Skeletal muscle tissue (tissue), 4 donors: ENCODE measurements around the gene CDK18. TPM values are rescaled to one million over a fixed set of nuclear protein-coding genes. Genes with fewer than 3 reads are reported as not detected.

Experiments used
- H3K27ac ChIP-seq: one replicate; pipeline ENCODE4 v1.7.0; 2013; ENCODE audit warnings: mild to moderate bottlenecking, low read depth, low read length, inconsistent platforms
- H3K27me3 ChIP-seq, 3 donors: one replicate each; pipeline ENCODE4 v1.7.0; 2013; ENCODE audit warnings: low read length in 3 of 3; ENCODE audit not compliant: control insufficient read depth in 3 of 3, insufficient read depth in 3 of 3
- H3K36me3 ChIP-seq, 3 donors: one replicate each; pipeline ENCODE4 v1.7.0; 2013; ENCODE audit warnings: low read length in 3 of 3; ENCODE audit not compliant: control insufficient read depth in 3 of 3, insufficient read depth in 3 of 3
- H3K4me1 ChIP-seq, 3 donors: one replicate each; pipeline ENCODE4 v1.7.0; 2013; ENCODE audit warnings: low read length in 3 of 3, mild to moderate bottlenecking in 3 of 3; ENCODE audit not compliant: control insufficient read depth in 3 of 3, insufficient read depth in 3 of 3
- H3K4me3 ChIP-seq, 3 donors: one replicate each; pipeline ENCODE4 v1.7.0; 2013; ENCODE audit warnings: low read length in 3 of 3
- H3K9ac ChIP-seq, 3 donors: one replicate each; pipeline ENCODE4 v1.7.0; 2013; ENCODE audit warnings: low read length in 3 of 3, mild to moderate bottlenecking in 3 of 3, moderate library complexity in 2 of 3, low read depth in 1 of 3
- H3K9me3 ChIP-seq, 3 donors: one replicate each; pipeline ENCODE4 v1.7.0; 2013; ENCODE audit warnings: low read length in 3 of 3; ENCODE audit not compliant: control insufficient read depth in 3 of 3
- total RNA-seq: library from RNA; depleted of rRNA; stranded (reverse); fragments of >200 nt; gene quantifications from one replicate; pipeline ENCODE4 v1.2.3, GENCODE V29; 2014
- donor health status: Osteomylitis.

Gene CDK18
- total RNA-seq, 1 donor from 2014 or later: 3.7 TPM

GRCh38 chr1:205565799-205566198, 61.3 kb downstream of the CDK18 start:
- Histone ChIP-seq H3K4me3 (no peak overlapping the region), H3K36me3 (no peaks in the 10 kb centered on the region), H3K9me3 (peaks cover 0 to 8% (median 6%) of the 10 kb centered on the region in 3 donors), H3K9ac (no peak overlapping the region), H3K4me1 (no peaks in the 10 kb centered on the region), H3K27me3 (peaks cover 28 to 42% (median 32%) of the 10 kb centered on the region in 3 donors), H3K27ac (no peak overlapping the region)

GRCh38 chr1:205567716-205568115, 63.2 kb downstream of the CDK18 start:
- Histone ChIP-seq H3K27ac (no peak overlapping the region), H3K9ac (no peak overlapping the region), H3K4me1 (no peaks in the 10 kb centered on the region), H3K4me3 (no peak overlapping the region), H3K36me3 (no peaks in the 10 kb centered on the region), H3K9me3 (no peaks in the 10 kb centered on the region), H3K27me3 (peaks cover 37 to 46% (median 45%) of the 10 kb centered on the region in 3 donors)

- H3K36me3 ChIP-seq: no peaks in the 10 kb centered on the region
- H3K4me1 ChIP-seq: no peaks in the 10 kb centered on the region
- no peak overlapping the region for H3K4me3 ChIP-seq
- no peak overlapping the region for H3K27ac ChIP-seq
- peaks cover 37 to 46% (median 43%) of the 10 kb centered on the region in 3 donors for H3K27me3 ChIP-seq
- no peaks in the 10 kb centered on the region for H3K9me3 ChIP-seq
- H3K9ac ChIP-seq: no peak overlapping the region
These were observed 63.6 kb downstream of the CDK18 start for GRCh38 chr1:205568135-205568468.

GRCh38 chr1:205568469-205569361, 64.2 kb downstream of the CDK18 start:
- no peaks in the 10 kb centered on the region for H3K9me3 ChIP-seq
- no peak overlapping the region for H3K27ac ChIP-seq
- H3K4me1 ChIP-seq: no peaks in the 10 kb centered on the region
- no peaks in the 10 kb centered on the region for H3K36me3 ChIP-seq
- H3K9ac ChIP-seq: peak overlapping the region in 1 of 3 donors; percentile 45
- H3K27me3 ChIP-seq: peaks cover 37 to 44% (median 43%) of the 10 kb centered on the region in 3 donors
- H3K4me3 ChIP-seq: peak overlapping the region in 2 of 3 donors; percentile 58 to 63

DNA sequence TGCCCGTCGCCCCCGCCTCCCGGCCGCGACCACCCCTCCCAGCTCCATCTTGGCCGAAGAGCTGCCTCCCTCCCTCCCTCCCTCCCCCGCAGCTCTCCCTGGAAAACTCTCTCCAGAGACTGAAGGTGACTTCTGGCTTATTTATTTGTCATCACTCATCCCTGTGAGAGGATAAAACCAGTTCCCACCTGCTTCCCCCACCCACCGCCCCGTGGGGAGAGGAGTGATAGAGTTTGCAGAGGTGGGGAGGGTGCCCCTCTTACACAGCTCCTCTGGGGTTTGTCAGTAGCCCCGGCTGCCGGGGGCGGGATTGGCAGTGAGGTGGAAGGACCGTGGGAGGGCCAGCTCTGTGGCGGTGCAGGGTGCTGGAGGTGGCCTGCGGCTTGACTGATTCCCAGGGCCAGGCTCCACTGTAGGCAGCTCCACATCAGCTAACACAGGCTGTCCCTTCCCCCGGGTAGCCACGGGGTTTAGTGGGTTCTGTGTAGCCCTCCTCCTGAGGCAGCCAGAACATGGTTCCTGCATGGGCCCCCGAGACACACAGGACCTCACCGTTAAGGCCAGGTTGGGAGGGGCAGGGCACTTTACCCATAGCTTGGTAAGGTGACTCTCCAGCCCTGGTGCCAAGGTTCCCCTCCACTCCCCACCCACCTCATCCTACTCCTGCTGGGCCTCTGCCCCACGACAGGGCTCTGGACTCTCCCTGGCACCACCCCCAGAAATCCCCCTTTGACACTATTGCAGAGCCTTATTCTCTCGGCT, 65.1 kb downstream of the CDK18 start:
- Histone ChIP-seq H3K4me1 (no peaks in the 10 kb centered on the region), H3K27ac (no peak overlapping the region), H3K27me3 (peaks cover 37 to 46% (median 42%) of the 10 kb centered on the region in 3 donors), H3K4me3 (no peak overlapping the region), H3K36me3 (no peaks in the 10 kb centered on the region), H3K9ac (no peak overlapping the region), H3K9me3 (no peaks in the 10 kb centered on the region)

GRCh38 chr1:205570173-205570501, 65.7 kb downstream of the CDK18 start:
- peaks cover 40 to 47% (median 44%) of the 10 kb centered on the region in 3 donors for H3K27me3 ChIP-seq
- no peak overlapping the region for H3K27ac ChIP-seq
- H3K4me3 ChIP-seq: no peak overlapping the region
- no peaks in the 10 kb centered on the region for H3K36me3 ChIP-seq
- H3K9ac ChIP-seq: no peak overlapping the region
- no peaks in the 10 kb centered on the region for H3K9me3 ChIP-seq
- H3K4me1 ChIP-seq: no peaks in the 10 kb centered on the region

DNA sequence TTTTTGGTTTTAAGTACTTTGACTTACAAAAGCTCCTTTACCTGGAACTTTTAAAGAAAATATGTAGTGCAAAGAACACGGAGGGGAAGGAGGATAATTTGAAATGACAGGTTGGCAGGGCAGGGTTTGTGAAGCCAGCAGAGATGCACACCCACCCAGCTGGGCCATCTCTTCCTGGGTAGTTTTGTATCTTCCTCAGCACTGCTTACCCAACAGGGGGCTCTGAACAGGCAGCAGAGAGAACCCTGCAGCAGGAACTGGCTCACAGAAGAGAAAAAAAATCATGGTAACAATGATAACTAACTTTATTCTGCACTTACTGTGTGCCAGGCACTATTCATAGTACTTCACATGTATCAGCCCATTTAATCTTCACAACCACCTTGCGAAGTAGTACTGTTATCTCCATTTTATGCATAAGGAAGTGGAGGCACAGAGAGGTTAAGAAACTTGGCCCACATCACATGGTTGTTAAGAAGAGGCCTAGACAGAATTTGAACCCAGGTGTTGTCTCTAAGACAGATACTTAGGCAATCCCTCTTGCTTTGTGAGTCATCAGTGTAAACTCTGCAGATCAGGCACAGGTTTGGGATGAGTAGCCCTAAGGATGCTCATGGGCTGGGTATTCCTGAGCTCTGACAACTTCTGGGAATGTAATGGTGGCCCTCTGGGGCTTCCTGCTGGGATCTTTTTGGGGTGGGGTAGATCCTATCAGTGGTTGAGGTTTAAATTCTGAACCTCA, 66.5 kb downstream of the CDK18 start:
- Histone ChIP-seq H3K27me3 (peaks cover 40 to 48% (median 46%) of the 10 kb centered on the region in 3 donors), H3K9me3 (no peaks in the 10 kb centered on the region)

GRCh38 chr1:205571747-205572146, 67.3 kb downstream of the CDK18 start:
- Histone ChIP-seq H3K27me3 (peaks cover 39 to 53% (median 44%) of the 10 kb centered on the region in 3 donors), H3K27ac (no peak overlapping the region), H3K4me1 (no peaks in the 10 kb centered on the region), H3K9ac (no peak overlapping the region), H3K9me3 (no peaks in the 10 kb centered on the region), H3K4me3 (no peak overlapping the region), H3K36me3 (no peaks in the 10 kb centered on the region)

More for the DNA sequence above, 66.5 kb downstream of the CDK18 start:
- H3K4me3 ChIP-seq: no peak overlapping the region
- no peak overlapping the region for H3K27ac ChIP-seq
- H3K4me1 ChIP-seq: no peaks in the 10 kb centered on the region
- no peak overlapping the region for H3K9ac ChIP-seq
- H3K36me3 ChIP-seq: no peaks in the 10 kb centered on the region

DNA sequence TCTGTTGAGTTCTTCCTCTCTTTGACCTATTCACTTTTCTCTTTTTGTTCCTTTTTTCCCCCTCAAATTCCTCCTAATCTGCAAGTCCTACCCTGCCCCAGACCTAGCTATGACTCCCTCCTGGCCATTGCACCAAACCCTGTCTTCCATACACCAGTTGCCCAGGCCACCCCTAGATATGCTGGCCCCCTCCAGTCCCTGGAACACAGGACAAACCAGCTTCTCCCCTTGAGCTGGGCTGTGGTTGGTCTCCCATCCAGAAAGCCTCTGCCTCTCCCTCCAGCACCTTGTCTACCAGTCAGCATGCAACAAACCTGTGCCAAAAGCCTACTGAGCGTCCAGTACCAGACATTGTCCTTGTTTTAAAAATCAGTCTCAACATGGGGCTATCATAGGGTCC, 68.0 kb downstream of the CDK18 start:
- Histone ChIP-seq H3K27ac (no peak overlapping the region), H3K4me1 (no peaks in the 10 kb centered on the region), H3K4me3 (no peak overlapping the region), H3K27me3 (peaks cover 39 to 54% (median 40%) of the 10 kb centered on the region in 3 donors), H3K9me3 (no peaks in the 10 kb centered on the region), H3K36me3 (no peaks in the 10 kb centered on the region), H3K9ac (no peak overlapping the region)
